Activated T-helper 1 cell treated with anti-CD3 and anti-CD28 coated beads, Interleukin-2, amount 50 U/mL, for 16 hours (primary cell): ENCODE data around the gene DHX16.
"Not testable (repeated sequence)": the region's sequence is repeated elsewhere in the genome, so short reads cannot be mapped to it uniquely, and the experiment has no call there.

Experiments used
- DNase-seq, 2 donors: peaks; one replicate each; pipeline ENCODE4 v3.0.0-alpha.2; 2020; ENCODE audit warnings: low read depth in 1 of 2, low spot score in 1 of 2

The DHX16 gene

GRCh38 chr6:30672445-30673253, at the start of gene DHX16:
Gene DHX16 (minus strand): TSS chr6:30673006. CDS start chr6:30672841, 165 bp downstream.
- DNase-seq: peak; percentile 77 to 80

- not testable (repeated sequence) for DNase-seq
These were observed 49.1 kb upstream of the DHX16 start for GRCh38 chr6:30722025-30722279.

GRCh38 chr6:30721198-30722024, 48.6 kb upstream of the DHX16 start:
- peak; percentile 87 to 96 for DNase-seq

- peak in 1 of 2 donors; percentile 33 for DNase-seq
These were observed 48.0 kb upstream of the DHX16 start for GRCh38 chr6:30720738-30721197.

- DNase-seq: peak; percentile 84 to 92
These were observed 47.3 kb upstream of the DHX16 start, which contains the start of gene TUBB for GRCh38 chr6:30719791-30720737. Gene TUBB (plus strand): TSS chr6:30720352. CDS start chr6:30720507, 155 bp downstream.

- DNase-seq: no peak
These were observed 46.5 kb upstream of the DHX16 start for GRCh38 chr6:30719356-30719755.

- DNase-seq: not testable (repeated sequence)
These were observed 45.3 kb upstream of the DHX16 start for GRCh38 chr6:30717845-30718720.

- peak; percentile 96 to 98 for DNase-seq
These were observed 44.5 kb upstream of the DHX16 start, which contains the start of gene MDC1 for GRCh38 chr6:30717129-30717844. Gene MDC1 (minus strand): TSS chr6:30717281. CDS start chr6:30715175, 2,106 bp downstream.

GRCh38 chr6:30716879-30717128, 44.0 kb upstream of the DHX16 start:
- no peak for DNase-seq

- DNase-seq: no peak
These were observed 41.5 kb upstream of the DHX16 start for GRCh38 chr6:30714263-30714662.

- no peak for DNase-seq
These were observed 39.7 kb upstream of the DHX16 start for GRCh38 chr6:30712441-30712945.

GRCh38 chr6:30711758-30712380, 39.1 kb upstream of the DHX16 start:
- DNase-seq: no peak

- DNase-seq: no peak
These were observed 36.5 kb upstream of the DHX16 start for GRCh38 chr6:30709101-30709868.

GRCh38 chr6:30707281-30707850, 34.6 kb upstream of the DHX16 start:
- no peak for DNase-seq

- DNase-seq: no peak
These were observed 32.8 kb upstream of the DHX16 start for GRCh38 chr6:30705620-30706019.

GRCh38 chr6:30703821-30704220, 31.0 kb upstream of the DHX16 start:
- DNase-seq: no peak

GRCh38 chr6:30703011-30703410, 30.2 kb upstream of the DHX16 start:
- DNase-seq: no peak

GRCh38 chr6:30700340-30700739, 27.5 kb upstream of the DHX16 start:
- no peak for DNase-seq
